ENCODE measurements around the gene MPHOSPH9.

GRCh38 chr12:123245678-123246077 lies 12.7 kb upstream of the MPHOSPH9 start:
- TF ChIP-seq CTCF (IDR thresholded peaks at IDR 0.05): no peak
- no peak for TF ChIP-seq POLR2A (IDR thresholded peaks at IDR 0.05)

Measured in uterus (tissue), 2 donors.